Lower leg skin (tissue), 3 donors: ENCODE measurements around the gene EEFSEC.

Experiments used
- CTCF ChIP-seq, 3 donors: fragments of 450-650 bp; IDR thresholded peaks; one replicate each; pipeline ENCODE4 v1.5.1; 2016; ENCODE audit warnings: antibody characterized with exemption in 3 of 3, mild to moderate bottlenecking in 3 of 3, moderate library complexity in 2 of 3
- POLR2A ChIP-seq, 2 donors: fragments of 450-650 bp; IDR thresholded peaks; one replicate each; pipeline ENCODE4 v1.6.1; 2016 to 2017; ENCODE audit warnings: antibody characterized with exemption in 2 of 2, mild to moderate bottlenecking in 1 of 2, moderate library complexity in 1 of 2

GRCh38 chr3:128242818-128243601, 89.7 kb downstream of the EEFSEC start:
- TF ChIP-seq CTCF (IDR thresholded peaks at IDR 0.05) (no peak), POLR2A (IDR thresholded peaks at IDR 0.05) (no peak)
